OCI-LY7 (cell line): ENCODE data around the gene LHFPL2. TPM values are rescaled to one million over a fixed set of nuclear protein-coding genes. Genes with fewer than 3 reads are reported as not detected.

ENCODE experiments used
- BruUV-seq: library from RNA; stranded (reverse); fragments of 400-500 nt; replicated peaks from 2 replicates; lab custom pipeline; 2021; lab: Mats Ljungman, UMichigan
- CTCF ChIA-PET: fragments of 300-600 bp; sonication (Branson Sonifier 250); formaldehyde crosslinking; loops from one replicate; lab custom pipeline; 2022; ENCODE audit warnings: antibody characterized with exemption; ENCODE audit not compliant: unreplicated experiment; lab: Charles Lee
- POLR2A ChIA-PET: fragments of 300-600 bp; sonication (Branson Sonifier 250); formaldehyde crosslinking; loops from one replicate; lab custom pipeline; 2022; ENCODE audit warnings: antibody characterized with exemption; lab: Charles Lee
- DNase-seq: peaks from one replicate; pipeline ENCODE4 v3.0.0-alpha.2; 2015; ENCODE audit warnings: low spot score
- H2AFZ ChIP-seq: fragments of 200-600 bp; sonication (generic), shearing (Covaris generic); 2 replicates; pipeline ENCODE4 v1.6.1; 2014; ENCODE audit warnings: mild to moderate bottlenecking, antibody characterized with exemption, low read length, moderate library complexity
- H3K27ac ChIP-seq: fragments of 200-600 bp; sonication (generic); 2 replicates; pipeline ENCODE4 v1.5.1; 2014; ENCODE audit warnings: mixed run types, low read depth, mild to moderate bottlenecking, moderate library complexity, low read length, inconsistent platforms; ENCODE audit not compliant: poor library complexity, severe bottlenecking
- H3K36me3 ChIP-seq: fragments of 200-600 bp; sonication (generic); 2 replicates; pipeline ENCODE4 v1.6.1; 2014; ENCODE audit warnings: mild to moderate bottlenecking, antibody characterized with exemption, low read length, moderate library complexity, mixed read lengths; ENCODE audit not compliant: insufficient read depth
- H3K4me1 ChIP-seq: fragments of 200-600 bp; sonication (generic); 2 replicates; pipeline ENCODE4 v1.5.1; 2014; ENCODE audit warnings: mild to moderate bottlenecking, low read length; ENCODE audit not compliant: insufficient read depth, poor library complexity, severe bottlenecking
- H3K4me2 ChIP-seq: fragments of 200-600 bp; sonication (generic); 2 replicates; pipeline ENCODE4 v1.6.1; 2014; ENCODE audit warnings: mild to moderate bottlenecking, low read length
- H3K4me3 ChIP-seq: fragments of 200-600 bp; sonication (generic); 2 replicates; pipeline ENCODE4 v1.5.1; 2014; ENCODE audit warnings: mild to moderate bottlenecking, low read depth, low read length; ENCODE audit not compliant: poor library complexity, severe bottlenecking
- H3K79me2 ChIP-seq: fragments of 200-600 bp; sonication (generic); 2 replicates; pipeline ENCODE4 v1.6.1; 2016; ENCODE audit warnings: low read depth, mild to moderate bottlenecking, low read length, moderate library complexity, mixed read lengths; ENCODE audit not compliant: insufficient read depth
- H3K9me2 ChIP-seq: fragments of 200-600 bp; sonication (generic); 2 replicates; pipeline ENCODE4 v1.6.1; 2016; ENCODE audit warnings: mild to moderate bottlenecking, low read length, mixed read lengths; ENCODE audit not compliant: insufficient read depth
- H3K9me3 ChIP-seq: fragments of 200-600 bp; sonication (generic); 2 replicates; pipeline ENCODE4 v1.6.1; 2014; ENCODE audit warnings: mild to moderate bottlenecking, mixed run types, low read length, mixed read lengths
- H4K20me1 ChIP-seq: fragments of 200-600 bp; sonication (generic); 2 replicates; pipeline ENCODE4 v1.6.1; 2014; ENCODE audit warnings: mild to moderate bottlenecking, antibody characterized with exemption, low read length, moderate library complexity, mixed read lengths; ENCODE audit not compliant: insufficient read depth
- EZH2phosphoT487 ChIP-seq: fragments of 200-600 bp; sonication (generic); IDR thresholded peaks from 2 replicates; pipeline ENCODE4 v1.6.1; 2018; ENCODE audit warnings: low read depth, borderline replicate concordance, mild to moderate bottlenecking, mixed run types, antibody characterized with exemption, low read length, moderate library complexity, mixed read lengths
- intact Hi-C: fragments of 100-400 bp; cut with micrococcal nuclease; formaldehyde crosslinking; loops from one replicate; pipeline ENCODE4 v1.10.0; 2022; ENCODE audit not compliant: unreplicated experiment
- total RNA-seq, 2 experiments: library from RNA; depleted of rRNA in 1 of 2; stranded (reverse); fragments of >200 nt in 1 of 2; shearing (Covaris generic) in 1 of 2; gene quantifications; 2 replicates each; pipeline ENCODE4 v1.2.3, GENCODE V29; 2014 to 2022
- TF ChIP-seq, protein P1 (sequence below): fragments of 200-600 bp; sonication (generic); conservative IDR thresholded peaks from 2 replicates; pipeline ENCODE4 v1.5.1; 2014; ENCODE audit warnings: mild to moderate bottlenecking, antibody characterized with exemption, low read length, moderate library complexity, mixed read lengths

LHFPL2 gene
- total RNA-seq, 2 experiments from 2014 or later = 12.2 to 24.0 TPM

- BruUV-seq = no TSS peak
- TF ChIP-seq, protein P1, sequence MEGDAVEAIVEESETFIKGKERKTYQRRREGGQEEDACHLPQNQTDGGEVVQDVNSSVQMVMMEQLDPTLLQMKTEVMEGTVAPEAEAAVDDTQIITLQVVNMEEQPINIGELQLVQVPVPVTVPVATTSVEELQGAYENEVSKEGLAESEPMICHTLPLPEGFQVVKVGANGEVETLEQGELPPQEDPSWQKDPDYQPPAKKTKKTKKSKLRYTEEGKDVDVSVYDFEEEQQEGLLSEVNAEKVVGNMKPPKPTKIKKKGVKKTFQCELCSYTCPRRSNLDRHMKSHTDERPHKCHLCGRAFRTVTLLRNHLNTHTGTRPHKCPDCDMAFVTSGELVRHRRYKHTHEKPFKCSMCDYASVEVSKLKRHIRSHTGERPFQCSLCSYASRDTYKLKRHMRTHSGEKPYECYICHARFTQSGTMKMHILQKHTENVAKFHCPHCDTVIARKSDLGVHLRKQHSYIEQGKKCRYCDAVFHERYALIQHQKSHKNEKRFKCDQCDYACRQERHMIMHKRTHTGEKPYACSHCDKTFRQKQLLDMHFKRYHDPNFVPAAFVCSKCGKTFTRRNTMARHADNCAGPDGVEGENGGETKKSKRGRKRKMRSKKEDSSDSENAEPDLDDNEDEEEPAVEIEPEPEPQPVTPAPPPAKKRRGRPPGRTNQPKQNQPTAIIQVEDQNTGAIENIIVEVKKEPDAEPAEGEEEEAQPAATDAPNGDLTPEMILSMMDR = no peak
- no peak for TF ChIP-seq EZH2phosphoT487
- CTCF ChIA-PET = no interaction called here
Observed at GRCh38 chr5:78495800-78496199, 152.8 kb downstream of the LHFPL2 start.

DNA sequence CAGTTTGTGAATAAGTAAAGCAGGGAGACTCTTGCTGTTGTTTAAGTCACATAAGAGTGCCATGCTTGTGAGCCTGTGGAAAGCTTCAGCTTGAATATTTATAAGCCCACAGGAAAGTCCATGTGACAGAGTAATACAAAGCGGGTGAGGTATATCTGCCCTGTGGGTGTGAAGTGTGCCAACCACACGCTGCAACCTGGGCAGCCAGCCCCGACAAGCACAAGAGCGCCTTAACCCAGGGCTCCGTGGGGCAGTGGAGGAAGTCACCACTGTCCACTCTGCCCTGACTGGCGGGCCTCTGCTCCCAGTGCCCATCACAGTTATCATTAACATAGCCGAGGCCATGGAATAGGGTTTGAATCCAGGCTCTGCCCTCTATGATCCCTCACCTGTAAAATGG, 155.9 kb downstream of the LHFPL2 start:
- Histone ChIP-seq H3K4me2 (no peak overlapping the region), H3K9me2 (no peaks in the 10 kb centered on the region), H3K79me2 (no peaks in the 10 kb centered on the region), H3K36me3 (peaks cover 38% of the 10 kb centered on the region), H3K9me3 (0 out of 2 replicates have a peak, but pooled peaks cover 5% of the 10 kb centered on the region), H3K27ac (no peak overlapping the region), H3K4me1 (peaks cover 34% of the 10 kb centered on the region), H3K4me3 (no peak overlapping the region), H4K20me1 (no peaks in the 10 kb centered on the region), H2AFZ (no peak overlapping the region)
- intact Hi-C loops = no loop called here
- no TSS peak for BruUV-seq
- ChIA-PET CTCF (no interaction called here), POLR2A (interaction anchor here (0.5 to 0.6 kb wide), 2 partner anchors 14 to 237 kb away, joined by 3 to 6 read pairs; no protein-coding TSS in a partner anchor)
- no peak for DNase-seq
- TF ChIP-seq, protein P1 = no peak

More at GRCh38 chr5:78495800-78496199, 152.8 kb downstream of the LHFPL2 start:
- no peaks in the 10 kb centered on the region for H4K20me1 ChIP-seq
- H3K79me2 ChIP-seq = peaks cover 9% of the 10 kb centered on the region; the same call in 1 of the 2 replicates
- H3K9me3 ChIP-seq = 0 out of 2 replicates have a peak, but pooled peaks cover 5% of the 10 kb centered on the region
- H3K36me3 ChIP-seq = peaks cover 12% of the 10 kb centered on the region; the same call in 1 of the 2 replicates
- intact Hi-C loops = no loop called here
- no peak overlapping the region for H3K27ac ChIP-seq
- H2AFZ ChIP-seq = no peak overlapping the region
- H3K4me2 ChIP-seq = 0 out of 2 replicates have a peak overlapping the region, but pooled peaks have one; percentile 8
- POLR2A ChIA-PET = interaction anchor here (0.6 to 1.8 kb wide), 5 partner anchors 9 to 224 kb away, joined by 3 to 5 read pairs (median 4); no protein-coding TSS in a partner anchor
- no peaks in the 10 kb centered on the region for H3K9me2 ChIP-seq
- H3K4me3 ChIP-seq = no peak overlapping the region
- H3K4me1 ChIP-seq = peaks cover 56% of the 10 kb centered on the region
- DNase-seq = no peak

DNA sequence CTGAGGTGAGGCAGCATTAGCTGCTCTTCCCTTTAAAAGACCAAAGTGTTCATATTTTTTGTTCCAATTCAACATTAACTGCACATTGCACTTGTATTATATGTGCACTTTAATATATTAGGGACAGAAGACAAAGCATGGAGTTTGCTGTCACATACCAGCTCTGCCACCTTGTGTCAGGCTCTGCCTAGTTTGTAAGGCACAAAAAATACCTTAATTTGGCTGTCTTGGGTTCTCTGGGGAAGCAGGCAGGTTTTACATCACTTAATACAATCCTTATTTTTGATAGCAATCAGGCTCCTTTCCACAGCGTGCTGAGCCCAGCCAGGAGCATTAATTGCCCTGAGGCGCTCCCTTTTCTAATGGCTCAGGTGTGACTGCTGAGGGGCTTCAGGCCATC, 156.3 kb downstream of the LHFPL2 start:
- Histone ChIP-seq H2AFZ (no peak overlapping the region), H4K20me1 (no peaks in the 10 kb centered on the region), H3K36me3 (peaks cover 42% of the 10 kb centered on the region), H3K4me2 (no peak overlapping the region), H3K27ac (no peak overlapping the region), H3K4me1 (peaks cover 30% of the 10 kb centered on the region), H3K9me3 (0 out of 2 replicates have a peak, but pooled peaks cover 3% of the 10 kb centered on the region), H3K9me2 (no peaks in the 10 kb centered on the region), H3K4me3 (no peak overlapping the region), H3K79me2 (no peaks in the 10 kb centered on the region)
- intact Hi-C loops = no loop called here
- ChIA-PET POLR2A (interaction anchor here (0.5 to 0.9 kb wide), 3 partner anchors 13 to 237 kb away, joined by 3 to 6 read pairs (median 3); no protein-coding TSS in a partner anchor), CTCF (no interaction called here)
- BruUV-seq = no TSS peak
- DNase-seq = no peak
- TF ChIP-seq, protein P1 = peak; percentile 44
- TF ChIP-seq EZH2phosphoT487 = no peak
